Activated CD4-positive, CD25-positive, alpha-beta regulatory T cell (primary cell): Measurements from ENCODE around the gene GREM1.

ENCODE experiments used
- DNase-seq, 4 experiments: peaks; one replicate each; lab custom pipeline; 2025; lab: John Stamatoyannopoulos, UW

Gene GREM1

DNA sequence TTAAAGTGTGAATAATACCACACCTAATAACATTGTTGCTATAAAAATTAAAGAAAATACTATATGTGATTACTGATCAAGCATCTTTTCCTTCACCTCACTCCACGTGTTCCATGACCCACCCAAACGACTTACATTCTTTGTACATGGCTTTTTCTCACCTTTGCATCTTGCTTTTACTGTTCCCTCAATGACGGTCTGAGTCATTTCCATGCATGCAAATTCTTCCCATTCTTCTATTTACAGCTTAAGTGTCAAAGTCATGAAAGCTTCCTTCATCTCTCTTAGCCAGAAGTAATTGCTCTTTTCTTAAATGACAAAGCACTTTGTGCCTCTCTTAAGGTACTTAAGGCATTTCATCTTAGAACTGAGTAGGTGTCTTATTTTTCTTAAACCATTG, 64.0 kb downstream of the GREM1 start:
- no peak for DNase-seq

DNA sequence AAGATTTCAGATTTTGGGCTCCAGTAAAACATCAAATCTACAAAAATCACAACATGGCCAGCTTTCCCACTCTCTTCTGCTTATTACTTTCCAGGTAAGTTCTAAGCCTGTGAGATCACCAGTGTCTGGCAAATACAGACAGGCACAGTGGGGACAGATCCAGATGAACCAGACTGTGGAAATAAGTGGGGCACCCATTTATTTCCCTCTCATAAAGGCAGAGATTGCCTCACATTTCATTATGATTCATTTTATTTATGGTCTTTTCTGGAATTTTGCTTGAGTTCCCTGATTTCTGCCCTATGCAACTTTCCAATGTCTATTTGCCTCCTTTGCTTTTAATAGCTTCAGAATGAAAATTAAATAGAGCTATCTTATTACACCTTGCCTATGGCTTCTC, 66.8 kb downstream of the GREM1 start:
- no peak for DNase-seq

DNA sequence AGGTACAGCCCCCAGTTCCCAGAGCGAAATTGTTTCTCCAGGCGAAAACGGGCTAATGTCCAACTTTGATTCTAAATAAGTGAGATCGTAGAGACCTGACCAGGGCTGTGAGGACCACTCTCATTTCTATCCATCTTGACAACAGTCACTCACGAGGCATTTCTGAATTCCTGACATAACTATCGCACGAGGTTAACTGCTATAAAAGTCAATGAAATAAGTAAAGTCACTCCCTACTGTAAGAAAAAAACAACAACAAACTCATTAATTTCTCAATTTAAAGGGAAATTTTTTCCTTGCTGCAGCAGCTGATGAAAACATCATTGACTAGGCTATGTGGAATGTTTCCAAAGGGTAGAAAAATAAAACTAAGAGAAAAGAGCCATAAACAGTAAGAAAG, 69.1 kb downstream of the GREM1 start:
- no peak for DNase-seq

DNA sequence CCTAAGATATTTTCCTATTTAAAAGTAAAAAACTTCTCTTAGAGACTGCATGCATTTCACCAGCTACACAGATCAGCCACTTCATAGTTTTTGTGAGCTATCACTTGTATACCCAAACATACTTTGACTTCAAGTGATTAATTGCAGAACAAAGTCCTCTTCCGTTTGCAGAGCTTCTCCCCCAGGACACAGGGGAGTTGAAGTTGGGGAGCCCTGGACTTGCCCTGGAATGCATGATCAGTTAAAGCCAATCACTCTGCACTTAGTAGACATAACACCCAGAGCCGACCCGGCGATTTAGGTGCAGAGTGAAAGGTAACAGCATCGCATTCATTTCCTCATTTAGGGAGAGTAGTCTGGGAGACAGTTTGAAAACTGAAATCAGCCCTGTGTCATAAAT, 70.1 kb downstream of the GREM1 start:
- no peak for DNase-seq

DNA sequence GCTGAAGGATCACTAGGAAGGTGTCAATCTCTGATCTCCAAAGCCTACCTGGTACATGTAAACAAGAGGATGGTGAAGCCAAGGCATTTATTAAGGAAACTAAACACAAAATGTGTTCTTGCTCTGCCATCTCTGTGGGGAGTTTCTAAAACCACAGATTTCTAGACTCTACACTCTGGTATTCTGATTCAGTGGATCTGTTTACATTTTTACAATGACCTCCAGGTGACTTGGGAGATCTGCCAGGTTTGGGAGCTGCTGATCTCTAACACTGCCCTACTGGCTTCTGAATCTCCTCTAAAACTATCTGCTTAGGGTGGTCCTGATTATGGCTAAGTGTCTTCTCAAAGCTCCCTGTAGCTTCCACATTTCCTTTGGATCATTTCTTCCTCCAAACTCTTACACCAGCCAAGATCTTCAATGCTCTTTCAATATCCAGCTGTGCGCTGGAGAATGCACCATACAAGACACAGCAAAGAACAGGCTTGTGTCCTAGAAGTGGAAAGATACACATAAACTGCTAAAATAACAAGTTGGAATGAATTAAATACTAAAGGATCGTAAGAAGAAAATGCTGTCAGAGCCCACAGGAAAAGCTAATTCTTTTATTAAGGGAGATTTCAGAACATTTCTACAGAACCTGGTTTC, 72.7 kb downstream of the GREM1 start:
- no peak for DNase-seq

DNA sequence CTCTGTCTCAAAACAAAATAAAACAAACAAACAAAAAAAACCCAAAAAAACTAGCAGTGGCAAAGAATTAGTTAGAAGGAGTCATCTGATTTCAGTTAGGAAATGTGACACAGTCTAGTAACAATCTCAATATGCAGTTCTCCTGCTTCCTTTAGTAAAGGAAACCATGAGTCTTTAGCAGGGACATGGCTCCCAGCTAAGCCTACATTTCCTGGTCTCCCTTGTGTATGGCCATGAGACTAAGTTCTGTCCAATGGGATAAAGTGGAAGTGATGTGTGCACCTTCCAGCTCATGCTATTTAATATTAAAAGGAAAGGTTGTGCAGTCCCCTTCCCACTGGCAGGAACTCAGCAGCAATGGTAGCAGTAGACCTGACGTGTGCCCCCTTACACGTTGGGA, 74.6 kb downstream of the GREM1 start:
- DNase-seq, result no peak
